Astrocyte of the hippocampus (primary cell): Measurements from ENCODE around the gene BEND4.
"Not testable (repeated sequence)": the region's sequence is repeated elsewhere in the genome, so short reads cannot be mapped to it uniquely, and the experiment has no call there.

Experiments
- DNase-seq: peaks from one replicate; pipeline ENCODE4 v3.0.0; 2011; ENCODE audit warnings: low read depth, low spot score

BEND4 gene

GRCh38 chr4:42152507-42153504, at the start of gene BEND4:
Gene BEND4, minus strand, starts transcription at chr4:42152655. Its CDS starts 512 bp downstream, at chr4:42152143.
- DNase-seq, result no peak

- DNase-seq, result peak; percentile 67
Observed at GRCh38 chr4:42197341-42197740, 44.9 kb upstream of the BEND4 start.

GRCh38 chr4:42172921-42173320, 20.5 kb upstream of the BEND4 start:
- DNase-seq, result peak; percentile 49

- peak; percentile 7 for DNase-seq
Observed at GRCh38 chr4:42172128-42172790, 19.8 kb upstream of the BEND4 start.

- no peak for DNase-seq
Observed at GRCh38 chr4:42167709-42168108, 15.3 kb upstream of the BEND4 start.

GRCh38 chr4:42166186-42166585, 13.7 kb upstream of the BEND4 start:
- DNase-seq, result not testable (repeated sequence)

GRCh38 chr4:42159271-42160001, 7.0 kb upstream of the BEND4 start:
- no peak for DNase-seq

GRCh38 chr4:42151568-42152506, 618 bp downstream of the BEND4 start:
- DNase-seq, result peak; percentile 66

- DNase-seq, result peak; percentile 17
Observed at GRCh38 chr4:42150653-42151567, 1.5 kb downstream of the BEND4 start.

GRCh38 chr4:42149004-42149403, 3.5 kb downstream of the BEND4 start:
- no peak for DNase-seq

- DNase-seq, result no peak
Observed at GRCh38 chr4:42148425-42148824, 4.0 kb downstream of the BEND4 start.

GRCh38 chr4:42144028-42144427, 8.4 kb downstream of the BEND4 start:
- DNase-seq, result no peak

GRCh38 chr4:42142591-42142990, 9.9 kb downstream of the BEND4 start:
- DNase-seq, result no peak

GRCh38 chr4:42136371-42136770, 16.1 kb downstream of the BEND4 start:
- DNase-seq, result no peak

- DNase-seq, result no peak
Observed at GRCh38 chr4:42133006-42133405, 19.4 kb downstream of the BEND4 start.

- DNase-seq, result no peak
Observed at GRCh38 chr4:42132099-42132498, 20.4 kb downstream of the BEND4 start.

- DNase-seq, result no peak
Observed at GRCh38 chr4:42123071-42123644, 29.3 kb downstream of the BEND4 start.

- DNase-seq, result no peak
Observed at GRCh38 chr4:42122237-42122636, 30.2 kb downstream of the BEND4 start.

- no peak for DNase-seq
Observed at GRCh38 chr4:42119886-42120285, 32.6 kb downstream of the BEND4 start.
